ENCODE data around the gene CLCA1.

DNA sequence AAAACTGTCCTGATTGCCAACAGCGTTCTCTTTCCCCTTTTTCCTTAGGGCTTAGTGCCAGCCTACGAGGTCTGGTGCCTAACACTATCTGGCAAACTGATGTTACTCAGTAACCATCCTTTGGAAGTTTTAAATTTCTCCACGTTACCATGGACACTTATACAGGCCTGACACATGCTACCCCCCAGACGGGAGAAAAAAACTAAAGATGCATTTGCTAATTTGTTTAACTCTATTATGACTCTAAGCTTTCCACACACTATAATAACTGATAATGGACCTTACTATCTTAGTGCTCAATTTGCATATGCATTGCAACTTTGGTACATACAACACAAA is 36.8 kb downstream of the CLCA1 start:
- TF ChIP-seq, protein P1, sequence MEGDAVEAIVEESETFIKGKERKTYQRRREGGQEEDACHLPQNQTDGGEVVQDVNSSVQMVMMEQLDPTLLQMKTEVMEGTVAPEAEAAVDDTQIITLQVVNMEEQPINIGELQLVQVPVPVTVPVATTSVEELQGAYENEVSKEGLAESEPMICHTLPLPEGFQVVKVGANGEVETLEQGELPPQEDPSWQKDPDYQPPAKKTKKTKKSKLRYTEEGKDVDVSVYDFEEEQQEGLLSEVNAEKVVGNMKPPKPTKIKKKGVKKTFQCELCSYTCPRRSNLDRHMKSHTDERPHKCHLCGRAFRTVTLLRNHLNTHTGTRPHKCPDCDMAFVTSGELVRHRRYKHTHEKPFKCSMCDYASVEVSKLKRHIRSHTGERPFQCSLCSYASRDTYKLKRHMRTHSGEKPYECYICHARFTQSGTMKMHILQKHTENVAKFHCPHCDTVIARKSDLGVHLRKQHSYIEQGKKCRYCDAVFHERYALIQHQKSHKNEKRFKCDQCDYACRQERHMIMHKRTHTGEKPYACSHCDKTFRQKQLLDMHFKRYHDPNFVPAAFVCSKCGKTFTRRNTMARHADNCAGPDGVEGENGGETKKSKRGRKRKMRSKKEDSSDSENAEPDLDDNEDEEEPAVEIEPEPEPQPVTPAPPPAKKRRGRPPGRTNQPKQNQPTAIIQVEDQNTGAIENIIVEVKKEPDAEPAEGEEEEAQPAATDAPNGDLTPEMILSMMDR (IDR thresholded peaks at IDR 0.05): no peak
- no peak for TF ChIP-seq POLR2A (IDR thresholded peaks at IDR 0.05)
